NK-92 treated with Interleukin-12 subunit alpha and Interleukin-12 subunit beta, amount 100 ng/mL, for 24 hours (cell line): ENCODE measurements around the gene CDPF1.

ENCODE experiments used
- DNase-seq: peaks from one replicate; lab custom pipeline; 2025; lab: John Stamatoyannopoulos, UW

Gene CDPF1

DNA sequence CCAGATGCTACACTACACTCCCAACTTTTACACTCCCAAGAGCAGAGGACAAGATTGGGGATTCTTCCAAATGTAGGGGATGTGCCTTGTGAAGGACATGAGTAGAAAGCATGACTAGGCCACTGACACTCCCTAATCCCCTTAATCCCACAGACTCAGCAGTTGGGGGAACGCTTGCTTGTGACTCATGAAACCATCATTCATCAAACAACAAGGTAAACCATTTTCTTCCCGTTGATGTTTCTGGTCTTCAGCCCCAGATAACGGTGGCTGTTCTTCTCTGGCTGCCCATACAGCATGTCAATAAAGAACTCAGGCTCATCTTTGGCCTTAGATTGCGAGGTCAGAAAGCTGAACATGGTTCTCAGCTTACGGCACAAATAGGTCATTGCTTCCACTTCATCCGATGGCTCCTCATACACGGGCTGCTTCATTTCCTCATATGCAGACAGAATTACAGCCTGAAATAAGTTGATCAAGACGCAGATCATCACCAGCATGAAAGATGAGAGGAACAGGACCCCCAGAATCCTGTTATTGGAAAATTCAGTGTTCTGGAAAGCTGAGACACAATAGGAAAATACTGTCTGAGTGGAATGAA is 6.4 kb upstream of the CDPF1 start:
- DNase-seq = no peak

DNA sequence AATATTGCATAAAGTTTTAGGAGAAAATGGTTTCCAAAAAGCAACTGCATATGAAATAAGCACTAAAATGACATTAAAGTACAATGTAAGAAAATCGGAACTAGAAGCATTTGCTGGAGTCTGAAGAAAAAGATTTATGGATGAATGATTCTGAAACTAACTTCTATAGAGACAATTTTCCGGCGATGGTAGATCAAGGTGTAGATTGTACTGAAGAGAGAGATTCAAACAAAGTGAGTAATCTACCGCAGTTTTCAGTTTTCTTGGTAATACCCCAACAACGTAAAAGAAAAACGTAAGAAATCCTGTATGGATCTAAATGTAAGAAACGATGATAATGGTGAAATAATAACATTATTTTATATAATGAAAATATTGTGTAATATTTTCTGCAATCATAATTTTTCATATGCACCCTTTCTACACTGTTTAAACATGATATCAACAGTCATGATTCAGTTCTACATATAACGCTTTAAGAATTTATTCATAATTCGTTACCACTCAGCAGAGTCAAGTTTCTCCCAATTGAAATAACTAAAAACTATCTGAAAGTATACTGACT is 1.8 kb upstream of the CDPF1 start:
- DNase-seq = no peak

DNA sequence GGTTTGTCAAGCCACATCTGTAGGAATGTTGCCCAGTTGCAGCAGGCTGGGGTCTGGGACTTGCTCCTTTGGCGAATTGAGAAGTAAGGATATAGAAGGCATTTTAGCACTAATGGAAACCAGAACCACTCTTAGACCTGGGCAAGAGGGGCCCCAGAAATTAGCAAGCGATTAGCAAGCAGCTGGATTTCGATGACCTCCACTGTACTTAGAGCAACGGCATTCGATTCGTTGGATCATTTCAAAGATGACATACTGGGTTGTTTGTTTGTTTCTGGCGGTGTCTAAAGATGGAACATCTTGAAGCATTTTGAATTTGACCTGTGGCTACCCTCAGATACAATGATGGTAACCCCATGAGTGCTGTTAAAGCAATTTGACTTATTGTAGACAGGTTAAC is 1.2 kb upstream of the CDPF1 start:
- no peak for DNase-seq

DNA sequence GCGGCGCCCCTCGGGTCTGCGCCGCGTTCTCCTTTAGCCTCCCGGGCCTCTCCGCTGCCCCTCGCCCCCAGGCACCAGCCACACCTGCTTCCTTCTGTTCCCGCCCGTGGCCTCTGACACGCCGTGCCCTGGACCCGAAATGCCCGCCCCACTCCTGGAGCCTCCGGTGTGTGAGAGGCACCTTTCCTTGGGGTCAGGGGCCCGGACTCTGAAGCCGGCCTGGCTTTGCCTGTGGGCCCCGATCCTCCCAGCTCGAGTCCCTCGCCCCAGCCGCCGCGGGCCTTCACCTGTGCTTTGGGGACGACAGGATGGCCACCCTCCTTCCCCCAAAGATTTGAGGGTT is 661 bp upstream of the CDPF1 start:
- DNase-seq = no peak

DNA sequence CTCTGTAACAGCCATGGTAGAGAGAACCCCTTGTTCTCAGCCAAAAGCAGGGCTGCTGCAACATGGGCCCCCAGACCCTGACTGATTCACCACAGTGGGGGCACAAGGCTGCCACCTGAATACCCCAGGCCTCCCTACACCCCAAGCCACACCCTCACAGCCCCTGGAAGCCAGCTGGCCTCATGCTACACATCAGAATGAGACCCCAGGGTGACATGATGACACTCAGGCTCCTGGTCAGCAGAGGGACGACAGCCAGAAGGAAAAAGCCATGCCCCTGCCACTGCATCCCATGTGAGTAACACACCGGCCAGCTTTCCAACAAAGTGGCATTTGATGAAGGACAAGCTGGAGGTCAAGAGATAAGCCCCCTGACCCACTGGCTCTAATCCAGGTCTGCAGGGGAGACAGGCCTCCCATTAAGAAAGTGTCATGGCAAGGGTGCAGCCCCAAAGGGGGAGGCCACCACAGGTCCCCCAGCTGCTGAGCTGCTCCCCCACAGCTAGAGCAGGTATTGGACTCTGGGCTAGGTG is 2.6 kb downstream of the CDPF1 start:
- no peak for DNase-seq

DNA sequence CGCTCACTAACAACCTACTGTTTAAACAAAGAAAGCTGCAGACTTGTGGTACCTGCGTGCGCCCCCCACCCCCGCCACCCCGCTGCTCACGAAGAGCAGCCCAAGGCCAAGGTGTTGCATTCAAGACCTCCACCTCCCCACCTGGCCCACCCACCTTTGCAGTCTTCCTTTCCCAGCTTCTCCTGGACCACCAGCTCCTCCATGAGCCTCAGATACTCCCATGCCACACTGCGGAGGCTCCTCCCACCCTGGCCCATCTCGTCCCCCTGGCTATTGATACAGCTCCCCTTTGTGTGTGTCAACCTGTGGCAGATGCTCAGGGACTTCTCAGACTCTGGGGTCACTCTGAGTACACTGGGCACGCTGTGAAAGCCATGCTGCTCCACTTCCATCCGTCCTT is 3.9 kb downstream of the CDPF1 start:
- DNase-seq = no peak

DNA sequence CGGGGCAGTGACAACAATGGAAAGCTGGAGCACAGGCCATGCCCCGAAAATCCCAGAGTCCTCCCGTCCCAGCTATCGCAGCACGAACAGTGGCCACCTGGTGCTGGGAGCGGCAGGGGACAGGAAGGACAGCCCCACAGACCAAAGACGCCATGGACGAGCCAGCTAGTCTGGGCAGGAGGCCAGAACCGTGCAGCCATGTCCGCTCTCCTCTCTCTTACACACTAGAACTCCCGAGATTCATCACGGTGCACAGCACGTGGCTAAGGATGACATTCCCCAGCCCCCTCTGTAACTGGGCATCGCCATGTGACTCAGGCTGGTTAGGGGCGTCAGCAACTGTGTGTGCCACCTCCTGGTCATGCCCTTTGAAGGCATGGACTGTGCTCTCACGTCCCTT is 4.6 kb downstream of the CDPF1 start:
- no peak for DNase-seq

DNA sequence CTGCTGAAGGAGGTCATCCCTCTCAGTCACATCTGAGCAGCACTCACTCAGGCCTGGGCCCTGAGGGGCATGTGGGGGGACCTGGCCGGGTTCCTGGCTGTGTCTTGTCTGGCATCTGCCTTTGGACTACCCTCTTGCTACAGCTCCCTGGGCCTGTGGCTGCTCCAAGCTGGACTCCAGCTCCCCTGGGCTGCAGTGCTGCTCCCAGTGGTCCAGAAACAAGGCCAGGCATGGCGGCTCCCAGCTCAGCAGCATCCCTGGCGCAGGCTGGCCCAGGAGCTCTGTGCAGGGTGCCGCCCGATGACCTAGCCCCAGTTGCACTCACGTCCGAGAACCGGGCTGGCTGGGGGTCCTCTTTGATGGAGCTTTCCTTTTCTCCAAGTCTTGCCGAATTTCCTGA is 5.3 kb downstream of the CDPF1 start:
- no peak for DNase-seq

DNA sequence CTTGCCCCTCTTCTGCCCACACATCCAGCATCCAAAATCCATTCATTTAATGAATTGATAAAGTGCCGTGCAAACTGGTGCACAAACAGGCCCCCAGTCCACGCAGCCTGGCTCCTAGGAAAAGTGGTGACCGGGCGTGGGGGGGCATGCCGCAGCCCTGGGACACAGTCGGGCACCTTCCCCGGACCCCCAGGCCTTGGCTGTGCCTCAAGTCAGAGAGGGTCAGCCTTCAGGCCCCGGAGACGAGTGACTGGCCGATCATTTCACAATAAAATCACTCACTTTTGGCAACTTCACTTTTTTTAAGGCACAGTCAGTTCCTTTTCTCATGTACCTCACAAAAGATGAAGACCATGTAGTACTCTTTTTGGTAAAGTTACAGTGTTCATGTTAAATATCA is 8.0 kb downstream of the CDPF1 start:
- no peak for DNase-seq

DNA sequence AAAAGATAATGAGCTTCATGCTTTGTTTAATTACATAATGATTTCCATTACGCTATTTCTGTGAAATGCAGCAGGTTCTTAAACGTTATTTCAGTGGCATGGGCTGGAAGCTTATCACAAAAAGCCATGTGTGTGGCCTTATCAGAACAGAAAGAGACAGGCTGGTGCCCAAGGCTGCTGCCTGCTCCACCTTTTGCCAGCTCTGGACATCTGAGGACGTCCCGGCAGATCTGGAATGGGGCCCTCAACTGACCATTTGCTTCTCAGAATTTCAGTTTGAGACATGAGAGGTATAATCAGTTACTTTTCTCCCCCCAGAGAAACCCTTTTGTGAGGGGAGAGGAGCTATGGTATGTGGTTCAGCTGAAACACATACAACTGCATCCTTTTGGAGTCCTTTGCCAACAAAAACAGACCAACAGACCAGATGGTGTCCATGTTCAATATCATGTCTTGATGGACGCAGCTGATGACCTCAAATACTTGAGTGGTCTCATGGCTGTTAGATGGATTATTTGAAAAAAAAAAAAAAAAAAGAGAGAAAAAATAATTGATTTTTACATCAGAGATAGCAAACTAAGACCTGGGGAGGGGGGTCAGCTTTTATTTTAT is 8.6 kb downstream of the CDPF1 start:
- DNase-seq = no peak

DNA sequence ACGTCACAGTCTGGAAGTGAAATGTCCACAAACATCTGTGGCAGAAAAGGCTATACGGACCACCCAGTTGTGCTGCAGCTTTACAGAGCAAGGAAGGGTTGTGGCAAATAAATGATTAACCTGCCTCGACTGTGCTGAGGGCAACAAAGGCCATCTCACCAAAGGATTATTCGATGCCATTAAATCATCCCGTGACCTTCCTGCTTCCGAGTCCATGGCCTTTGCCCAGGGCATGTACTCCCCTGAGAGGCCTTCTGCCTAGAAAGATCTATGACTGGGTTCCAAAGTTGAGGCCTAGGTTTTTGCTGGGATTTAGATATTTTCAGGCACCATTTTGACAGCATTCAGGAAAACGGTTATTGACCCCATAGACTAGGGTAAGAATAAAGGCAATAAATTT is 9.2 kb downstream of the CDPF1 start:
- DNase-seq = no peak

DNA sequence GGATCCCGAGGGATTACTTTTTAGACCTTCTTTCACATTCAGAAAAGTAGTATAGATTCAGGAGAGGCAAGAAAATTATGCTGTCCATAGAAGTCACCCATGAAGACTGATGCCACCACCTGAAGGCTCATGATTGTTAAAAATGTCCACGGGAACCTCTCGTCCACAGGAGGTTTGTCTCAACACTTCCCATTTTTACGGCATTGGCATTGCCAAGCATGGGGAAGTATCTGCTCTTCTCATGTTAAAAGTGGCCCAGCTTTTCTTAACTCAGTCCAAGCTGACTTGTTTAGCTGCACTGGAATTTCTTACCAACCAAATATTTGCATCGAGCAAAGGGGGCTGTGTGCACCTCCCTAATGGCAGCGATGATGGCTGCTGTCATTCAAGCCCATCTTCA is 9.6 kb downstream of the CDPF1 start:
- no peak for DNase-seq

DNA sequence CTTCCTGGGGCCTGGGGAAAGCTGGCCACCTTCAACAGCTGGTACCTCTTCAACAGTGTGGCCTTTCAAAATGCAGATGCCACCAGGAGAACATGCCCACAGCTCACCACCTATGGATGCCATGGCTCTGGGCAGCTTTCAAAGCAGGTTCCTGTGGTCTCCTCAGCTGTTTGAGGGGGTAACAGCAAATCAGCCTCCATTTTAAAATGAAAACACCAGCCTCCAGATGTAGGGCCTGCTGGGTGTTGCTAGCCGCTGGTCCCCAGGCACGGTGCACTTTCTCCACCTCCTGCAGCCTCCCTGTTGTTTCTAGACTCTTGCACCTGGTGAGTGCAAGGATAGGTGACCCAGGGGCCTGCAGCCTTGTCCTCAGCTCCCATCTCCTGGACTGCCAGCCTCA is 10.0 kb downstream of the CDPF1 start:
- DNase-seq = no peak

DNA sequence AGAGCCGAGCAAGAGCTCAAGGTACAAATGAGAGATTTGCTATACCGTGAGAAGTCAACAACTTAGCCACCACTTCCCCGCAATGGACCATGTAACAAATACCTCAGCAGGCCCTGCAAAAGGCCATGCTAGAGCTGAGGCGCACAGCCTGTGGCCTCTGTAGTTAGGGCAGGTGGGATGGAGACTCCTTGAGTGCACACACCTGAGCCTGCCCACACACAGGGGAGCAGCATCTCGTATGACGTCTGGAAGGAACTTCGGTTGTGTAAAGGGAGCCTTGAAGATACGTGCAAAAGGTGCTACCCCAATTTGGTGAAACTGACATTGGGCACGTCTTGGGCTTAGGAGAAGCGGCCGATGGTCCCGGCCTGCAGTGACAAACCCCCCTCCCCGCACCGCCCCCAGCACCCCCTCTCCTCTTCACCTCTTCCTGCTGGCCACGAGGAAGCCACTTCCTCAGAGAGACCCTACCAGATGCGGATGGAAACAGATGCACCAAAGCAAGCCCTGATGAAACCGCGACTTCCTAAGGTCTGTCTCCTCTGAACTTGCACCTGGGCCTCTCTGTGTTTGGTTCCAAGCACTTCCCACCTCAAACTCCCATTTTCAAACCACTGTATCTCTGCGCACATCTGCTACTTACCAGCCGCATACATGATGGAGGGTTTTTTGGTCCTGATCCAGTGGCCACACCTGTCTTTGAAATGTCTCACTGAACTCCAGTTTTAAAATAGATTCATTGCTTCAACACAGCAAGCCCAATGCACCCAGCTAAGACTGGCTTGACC is 10.6 kb downstream of the CDPF1 start:
- DNase-seq = no peak

DNA sequence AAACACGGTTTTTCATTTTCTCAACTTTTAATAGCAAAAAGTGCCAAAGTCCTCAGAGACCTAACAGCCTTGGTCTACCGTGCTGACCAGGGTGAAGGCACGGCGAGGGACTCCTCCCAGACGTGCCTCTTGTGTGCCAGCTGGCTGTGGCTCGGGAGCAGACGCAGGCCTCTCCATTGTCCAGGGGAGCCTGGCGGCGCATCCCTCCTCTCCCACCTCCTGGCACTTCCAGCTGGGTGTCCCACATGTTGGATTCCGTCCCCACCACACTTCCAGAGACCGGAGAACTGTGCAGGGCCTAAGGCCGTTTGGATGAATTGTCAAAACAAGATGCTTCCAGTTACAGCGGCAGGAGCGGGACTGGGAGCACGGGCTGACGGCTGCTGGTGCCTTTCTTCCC is 11.6 kb downstream of the CDPF1 start:
- DNase-seq = no peak

DNA sequence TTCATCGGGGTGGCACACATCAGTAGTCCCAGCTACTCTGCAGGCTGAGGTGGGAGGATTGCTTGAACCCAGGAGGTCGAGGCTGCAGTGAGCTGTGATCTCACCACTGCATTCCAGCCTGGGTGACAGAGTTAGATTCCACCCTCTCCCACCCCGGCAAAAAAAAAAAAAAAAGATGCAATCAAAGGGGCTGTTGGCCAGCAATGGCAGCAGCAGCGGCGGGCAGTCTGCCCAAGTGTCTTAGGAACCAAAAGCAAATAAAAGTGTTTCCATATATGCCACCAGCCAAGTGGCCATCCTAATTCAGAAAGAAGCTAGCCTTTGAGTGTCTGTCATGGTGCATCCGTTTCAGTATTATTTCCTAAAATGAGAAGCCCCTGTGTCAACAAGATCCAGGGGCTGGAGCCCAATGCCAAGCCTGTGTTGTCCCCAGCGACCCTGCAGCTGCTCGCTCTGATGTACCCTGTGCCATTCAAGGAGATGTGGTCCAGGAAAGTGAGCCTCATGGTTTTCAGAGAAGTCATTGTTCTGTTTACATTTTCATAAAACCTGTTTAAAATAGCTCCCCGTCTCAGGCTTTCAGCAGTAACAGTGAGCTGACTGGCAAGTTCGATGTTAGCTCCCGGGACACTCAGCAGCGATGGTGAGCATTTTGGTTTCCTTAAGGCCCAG is 12.5 kb downstream of the CDPF1 start:
- DNase-seq = no peak

DNA sequence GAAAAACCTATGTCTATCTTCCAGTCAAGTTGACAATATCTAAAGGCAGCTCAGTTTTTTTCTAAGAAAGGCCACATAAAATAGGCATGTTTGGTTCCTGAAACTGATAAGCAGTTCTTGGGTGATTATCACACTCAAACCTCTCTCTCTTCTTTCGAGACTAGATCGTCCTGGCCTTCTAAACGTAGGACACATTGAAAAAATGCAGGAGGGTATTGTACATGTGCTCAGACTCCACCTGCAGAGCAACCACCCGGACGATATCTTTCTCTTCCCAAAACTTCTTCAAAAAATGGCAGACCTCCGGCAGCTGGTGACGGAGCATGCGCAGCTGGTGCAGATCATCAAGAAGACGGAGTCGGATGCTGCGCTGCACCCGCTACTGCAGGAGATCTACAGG is 15.1 kb downstream of the CDPF1 start:
- DNase-seq = no peak

DNA sequence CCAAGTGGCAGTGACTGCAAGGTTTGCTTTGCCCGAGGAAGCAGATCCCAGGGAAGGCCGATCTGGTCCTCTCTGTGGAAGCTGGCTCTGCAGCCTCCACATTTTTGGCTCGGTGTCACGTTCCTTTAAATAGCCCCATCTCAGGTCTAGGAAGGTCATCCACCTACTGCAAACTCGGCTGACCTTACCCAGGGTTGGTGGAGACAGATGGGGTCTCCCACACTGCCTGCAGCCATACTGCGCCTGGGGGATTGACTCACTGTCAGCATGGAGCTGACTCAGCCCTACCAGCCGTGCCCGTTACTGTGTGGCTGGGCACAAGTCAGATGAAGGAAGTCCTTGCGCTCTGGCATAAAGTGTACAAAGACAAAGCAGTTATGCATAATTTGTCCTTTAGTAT is 16.9 kb downstream of the CDPF1 start:
- DNase-seq = no peak

DNA sequence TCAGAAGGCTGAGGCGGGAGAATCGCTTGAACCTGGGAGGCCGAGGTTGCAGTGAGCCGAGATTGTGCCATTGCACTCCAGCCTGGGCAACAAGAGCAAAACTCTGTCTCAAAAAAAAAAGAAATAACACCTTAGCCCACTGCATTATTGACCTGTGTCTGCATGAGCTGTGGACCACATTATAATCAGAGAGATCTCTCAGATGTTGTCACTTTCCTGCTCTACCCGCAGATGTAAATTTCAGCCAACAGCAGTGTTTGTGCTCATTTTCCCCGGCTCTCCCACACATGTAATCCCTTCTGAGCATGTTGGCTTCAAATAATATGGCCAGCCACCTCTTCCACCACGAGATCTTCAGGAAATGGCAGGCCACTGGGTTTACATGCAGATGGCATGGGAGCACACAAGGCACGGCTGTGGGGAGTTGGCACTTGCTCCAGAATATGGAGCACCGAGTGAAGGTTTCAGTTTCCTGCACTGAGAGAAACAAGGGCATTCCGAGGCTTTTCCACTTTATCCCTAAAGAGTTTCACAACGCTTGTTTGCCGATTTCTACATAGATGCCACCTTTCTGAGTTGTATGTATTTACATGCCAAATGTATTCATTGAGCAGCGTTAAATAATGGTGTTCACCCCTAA is 19.7 kb downstream of the CDPF1 start:
- DNase-seq = no peak

DNA sequence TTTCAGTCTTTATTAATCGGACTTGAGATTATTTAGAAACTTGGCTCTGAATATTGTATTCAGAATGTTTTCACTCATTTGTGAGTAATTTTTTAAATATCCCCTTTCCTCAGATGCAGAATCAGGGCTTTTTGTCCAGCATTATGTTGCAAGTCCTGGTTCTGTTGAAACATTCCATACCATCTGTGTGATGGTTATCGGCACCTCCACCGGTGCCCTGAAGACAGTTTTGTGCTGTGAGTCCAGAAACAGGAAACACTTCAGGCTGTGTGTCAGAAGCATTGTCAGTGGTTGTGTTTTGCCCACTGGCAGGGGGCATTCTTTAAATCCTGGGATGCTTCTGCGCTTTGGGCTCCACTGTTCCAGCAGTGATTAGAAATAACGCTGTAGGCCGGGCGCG is 20.4 kb downstream of the CDPF1 start:
- DNase-seq = no peak

DNA sequence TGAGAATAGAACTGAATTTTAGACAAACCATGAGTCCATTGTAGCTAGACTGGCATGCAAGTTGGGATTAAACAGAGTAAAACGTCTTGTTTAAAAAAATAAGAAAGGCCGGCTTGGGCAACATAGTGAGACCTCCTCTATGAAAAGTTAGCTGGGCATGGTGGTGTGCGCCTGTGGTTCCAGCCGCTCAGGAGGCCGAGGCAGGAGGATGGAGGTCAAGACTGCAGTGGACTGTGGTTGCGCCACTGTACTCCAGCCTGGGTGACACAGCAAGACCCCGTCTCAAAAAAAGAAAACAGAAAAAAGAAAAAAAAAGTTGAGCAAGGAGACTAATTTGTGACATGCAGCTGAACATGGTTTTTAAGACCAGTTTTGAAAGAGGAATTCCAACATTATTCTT is 23.5 kb downstream of the CDPF1 start:
- no peak for DNase-seq

DNA sequence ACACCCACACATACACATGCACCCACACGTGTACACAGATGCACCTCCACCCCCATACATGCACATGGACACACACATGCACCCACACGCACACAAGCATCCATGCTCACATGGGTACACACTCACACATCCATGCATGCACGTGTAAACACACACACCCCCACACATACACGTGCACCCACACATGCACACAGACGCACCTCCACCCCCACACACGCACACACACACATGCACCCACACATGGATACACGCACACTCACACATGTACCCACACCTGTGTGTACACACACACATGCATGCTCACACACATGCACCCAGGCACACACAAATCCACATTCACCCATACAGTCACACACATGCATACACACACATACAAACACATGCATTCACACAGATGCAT is 24.5 kb downstream of the CDPF1 start:
- DNase-seq = no peak
